Measurements from ENCODE around the gene TSPYL2. TPM values are rescaled to one million over a fixed set of nuclear protein-coding genes. Genes with fewer than 3 reads are reported as not detected.

TSPYL2 gene
- total and polyA plus RNA-seq, 2 of the 4 experiments (the other 2 are of a cell fraction): 19.2 to 49.7 TPM

DNA sequence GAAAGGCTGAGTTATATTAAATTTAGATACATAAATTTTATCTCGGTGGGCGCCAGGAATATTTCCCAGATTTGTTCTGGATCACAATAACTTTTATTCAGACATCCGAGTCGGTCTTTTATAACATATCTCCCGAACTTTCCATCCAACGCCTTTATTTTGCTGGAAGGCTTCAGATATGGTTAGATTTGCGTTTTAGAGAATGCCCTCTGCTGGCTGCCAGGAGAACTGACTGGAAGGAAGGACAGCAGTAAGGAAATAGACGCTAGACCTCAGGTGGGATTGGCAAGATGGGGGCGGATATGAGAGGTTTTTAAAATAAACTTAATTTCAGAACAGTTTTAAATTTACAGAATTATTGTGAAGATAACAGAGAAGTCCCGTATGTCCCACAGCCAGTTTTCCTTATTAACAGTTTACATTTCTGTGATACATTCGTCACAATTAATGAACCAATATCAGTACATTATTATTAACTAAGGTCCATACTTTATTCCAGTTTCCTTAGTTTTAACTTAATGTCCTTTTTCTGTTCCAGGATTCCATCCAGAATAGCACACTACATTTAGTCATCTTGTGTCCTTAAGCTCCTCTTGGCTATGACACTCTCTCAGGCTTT lies 7.2 kb downstream of the TSPYL2 start:
- Histone ChIP-seq H2BK20ac (ENCODE audit: low read depth, low read length) (no peak overlapping the region), H3K79me1 (ENCODE audit: low read depth in 1 of 2, low read length in 2 of 2) (peaks cover 1 to 19% of the 10 kb centered on the region in 2 experiments; a peak in 2 of 4 replicates), H3K27ac (ENCODE audit: insufficient read depth, low read length) (no peak overlapping the region), H3K9me1 (ENCODE audit: insufficient read depth, low read length) (0 out of 2 replicates have a peak, but pooled peaks cover under 1% of the 10 kb centered on the region), H2BK5ac (ENCODE audit: low read depth, low read length, poor library complexity, severe bottlenecking) (no peak overlapping the region), H3K4ac (ENCODE audit: low read depth, low read length) (no peak overlapping the region), H3K56ac (ENCODE audit: extremely low read depth, insufficient read depth, low read length) (no peak overlapping the region), H4K91ac (ENCODE audit: insufficient read depth, low read depth, low read length) (no peak overlapping the region), H3K27me3 (ENCODE audit: control insufficient read depth, insufficient read depth, low read length) (no peaks in the 10 kb centered on the region), H3K18ac (ENCODE audit: low read depth, low read length) (no peak overlapping the region), H2AK5ac (ENCODE audit: low read depth, low read length) (no peak overlapping the region), H3K4me1 (ENCODE audit: control insufficient read depth, insufficient read depth, low read length) (no peaks in the 10 kb centered on the region), H3K36me3 (ENCODE audit: control insufficient read depth, insufficient read depth, low read length) (peaks cover 26% of the 10 kb centered on the region), H3K23ac (ENCODE audit: low read depth, low read length) (no peak overlapping the region), H4K5ac (ENCODE audit: low read depth, low read length) (no peak overlapping the region), H4K20me1 (ENCODE audit: insufficient read depth, low read length) (peaks cover 15% of the 10 kb centered on the region; the same call in 1 of the 2 replicates), H3K14ac (replicated peaks; ENCODE audit: low read depth, low read length) (no peak overlapping the region), H3K4me3 (ENCODE audit: insufficient read depth, low read depth, low read length) (peak overlapping the region; percentile 33; the same call in 1 of the 2 replicates), H3K9ac (ENCODE audit: low read depth, low read length) (no peak overlapping the region), H2AK9ac (replicated peaks; ENCODE audit: low read depth, low read length, poor library complexity) (no peak overlapping the region), H2BK15ac (ENCODE audit: low read depth, low read length) (no peak overlapping the region), H2AFZ (replicated peaks; ENCODE audit: low read length, poor library complexity) (no peak overlapping the region), H4K8ac (ENCODE audit: low read depth in 2 of 2, low read length in 2 of 2) (peak overlapping the region in 1 of 2 experiments; percentile 36; a peak in 1 of 4 replicates), H3K9me3 (ENCODE audit: control insufficient read depth, insufficient read depth, low read length) (no peaks in the 10 kb centered on the region), H2BK120ac (ENCODE audit: low read depth, low read length) (no peak overlapping the region), H3K4me2 (ENCODE audit: low read depth, low read length) (peak overlapping the region; percentile 66; the same call in 1 of the 2 replicates)
- ChIA-PET POLR2A (ENCODE audit: unreplicated experiment) (no interaction called here), CTCF (no interaction called here)
- BruUV-seq (replicated peaks): no TSS peak
- DNase-seq (peak; percentile 68), ATAC-seq (ENCODE audit: low read depth) (peak; percentile 16; the same call in 1 of the 2 replicates)
- dilution Hi-C loops (cut with HindIII; ENCODE audit: low sequenced_read_pairs, unreplicated experiment): no loop called here
- in situ Hi-C loops (cut with MboI; ENCODE audit: low sequenced_read_pairs): no loop called here
- intact Hi-C loops (cut with micrococcal nuclease): loop anchor here (1.0 kb wide), 1 partner anchor 18 kb away; no protein-coding TSS in a partner anchor
- WGBS, 2 experiments (ENCODE audit: extremely low coverage in 2 of 2, insufficient read length in 1 of 2): 80% methylated on average over 1 of the region's 11 CpGs; no CpG with 5 or more reads in 1 of the 2 experiments
- no peak for TF ChIP-seq BHLHE40 (IDR thresholded peaks at IDR 0.05; ENCODE audit: low read depth, low read length)
- no peak; the same call in 1 of the 2 replicates for TF ChIP-seq POLR2A (IDR thresholded peaks at IDR 0.05; ENCODE audit: low read depth, low read length)
- TF ChIP-seq RCOR1 (IDR thresholded peaks at IDR 0.05; ENCODE audit: insufficient replicate concordance, low read length): no peak
- no peak for TF ChIP-seq MXI1 (IDR thresholded peaks at IDR 0.05; ENCODE audit: borderline replicate concordance, low read depth, low read length)
- TF ChIP-seq NFE2L2 (IDR thresholded peaks at IDR 0.05; ENCODE audit: low read depth, low read length): no peak
- no peak for TF ChIP-seq MAZ (IDR thresholded peaks at IDR 0.05; ENCODE audit: borderline replicate concordance, low read depth, low read length)
- no peak for TF ChIP-seq FOS (IDR thresholded peaks at IDR 0.05; ENCODE audit: low read depth, low read length)
- TF ChIP-seq CHD1 (IDR thresholded peaks at IDR 0.05; ENCODE audit: low read depth, low read length): no peak
- TF ChIP-seq RAD21 (IDR thresholded peaks at IDR 0.05; ENCODE audit: low read length): peak; percentile 48
- TF ChIP-seq RFX5 (IDR thresholded peaks at IDR 0.05; ENCODE audit: low read depth, low read length): no peak
- TF ChIP-seq CEBPB (IDR thresholded peaks at IDR 0.05; ENCODE audit: low read depth, low read length): no peak
- TF ChIP-seq SMC3 (IDR thresholded peaks at IDR 0.05; ENCODE audit: low read depth, low read length): peak; percentile 63
- TF ChIP-seq, protein P1, sequence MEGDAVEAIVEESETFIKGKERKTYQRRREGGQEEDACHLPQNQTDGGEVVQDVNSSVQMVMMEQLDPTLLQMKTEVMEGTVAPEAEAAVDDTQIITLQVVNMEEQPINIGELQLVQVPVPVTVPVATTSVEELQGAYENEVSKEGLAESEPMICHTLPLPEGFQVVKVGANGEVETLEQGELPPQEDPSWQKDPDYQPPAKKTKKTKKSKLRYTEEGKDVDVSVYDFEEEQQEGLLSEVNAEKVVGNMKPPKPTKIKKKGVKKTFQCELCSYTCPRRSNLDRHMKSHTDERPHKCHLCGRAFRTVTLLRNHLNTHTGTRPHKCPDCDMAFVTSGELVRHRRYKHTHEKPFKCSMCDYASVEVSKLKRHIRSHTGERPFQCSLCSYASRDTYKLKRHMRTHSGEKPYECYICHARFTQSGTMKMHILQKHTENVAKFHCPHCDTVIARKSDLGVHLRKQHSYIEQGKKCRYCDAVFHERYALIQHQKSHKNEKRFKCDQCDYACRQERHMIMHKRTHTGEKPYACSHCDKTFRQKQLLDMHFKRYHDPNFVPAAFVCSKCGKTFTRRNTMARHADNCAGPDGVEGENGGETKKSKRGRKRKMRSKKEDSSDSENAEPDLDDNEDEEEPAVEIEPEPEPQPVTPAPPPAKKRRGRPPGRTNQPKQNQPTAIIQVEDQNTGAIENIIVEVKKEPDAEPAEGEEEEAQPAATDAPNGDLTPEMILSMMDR (conservative IDR thresholded peaks at IDR 0.05; ENCODE audit: low read depth, low read length): peak; percentile 75
- TF ChIP-seq, protein P2, sequence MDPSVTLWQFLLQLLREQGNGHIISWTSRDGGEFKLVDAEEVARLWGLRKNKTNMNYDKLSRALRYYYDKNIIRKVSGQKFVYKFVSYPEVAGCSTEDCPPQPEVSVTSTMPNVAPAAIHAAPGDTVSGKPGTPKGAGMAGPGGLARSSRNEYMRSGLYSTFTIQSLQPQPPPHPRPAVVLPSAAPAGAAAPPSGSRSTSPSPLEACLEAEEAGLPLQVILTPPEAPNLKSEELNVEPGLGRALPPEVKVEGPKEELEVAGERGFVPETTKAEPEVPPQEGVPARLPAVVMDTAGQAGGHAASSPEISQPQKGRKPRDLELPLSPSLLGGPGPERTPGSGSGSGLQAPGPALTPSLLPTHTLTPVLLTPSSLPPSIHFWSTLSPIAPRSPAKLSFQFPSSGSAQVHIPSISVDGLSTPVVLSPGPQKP (IDR thresholded peaks at IDR 0.05; ENCODE audit: borderline replicate concordance, low read depth, low read length): no peak
- TF ChIP-seq MAFK (IDR thresholded peaks at IDR 0.05; ENCODE audit: low read depth, low read length): no peak
